ENCODE data around the gene CNIH3. TPM values are rescaled to one million over a fixed set of nuclear protein-coding genes. Genes with fewer than 3 reads are reported as not detected.
"Not testable (repeated sequence)": the region's sequence is repeated elsewhere in the genome, so short reads cannot be mapped to it uniquely, and the experiment has no call there.

The CNIH3 gene
- 1.3 and 1.8 TPM in 2 replicates for total RNA-seq

GRCh38 chr1:224615861-224616755 lies at the start of gene CNIH3:
Gene CNIH3, plus strand, starts transcription at chr1:224616317. Its CDS starts 858 bp downstream, at chr1:224617175.
- DNase-seq (ENCODE audit: low read depth in 2 of 2), result peak in 1 of 2 donors; percentile 31

- DNase-seq (ENCODE audit: low read depth in 2 of 2), result not testable (repeated sequence)
Measured at GRCh38 chr1:224566492-224566891, 49.6 kb upstream of the CNIH3 start.

GRCh38 chr1:224569276-224569675 lies 46.8 kb upstream of the CNIH3 start:
- no peak for DNase-seq (ENCODE audit: low read depth in 2 of 2)

- DNase-seq (ENCODE audit: low read depth in 2 of 2), result not testable (repeated sequence)
Measured at GRCh38 chr1:224571975-224572374, 44.1 kb upstream of the CNIH3 start.

- no peak for DNase-seq (ENCODE audit: low read depth in 2 of 2)
Measured at GRCh38 chr1:224579526-224579925, 36.6 kb upstream of the CNIH3 start.

- no peak for DNase-seq (ENCODE audit: low read depth in 2 of 2)
Measured at GRCh38 chr1:224580006-224580405, 36.1 kb upstream of the CNIH3 start.

- DNase-seq (ENCODE audit: low read depth in 2 of 2), result no peak
Measured at GRCh38 chr1:224582041-224582440, 34.1 kb upstream of the CNIH3 start.

- DNase-seq (ENCODE audit: low read depth in 2 of 2), result no peak
Measured at GRCh38 chr1:224583774-224584173, 32.3 kb upstream of the CNIH3 start.

- no peak for DNase-seq (ENCODE audit: low read depth in 2 of 2)
Measured at GRCh38 chr1:224585051-224585450, 31.1 kb upstream of the CNIH3 start.

- no peak for DNase-seq (ENCODE audit: low read depth in 2 of 2)
Measured at GRCh38 chr1:224587051-224587450, 29.1 kb upstream of the CNIH3 start.

- no peak for DNase-seq (ENCODE audit: low read depth in 2 of 2)
Measured at GRCh38 chr1:224588515-224588914, 27.6 kb upstream of the CNIH3 start.

GRCh38 chr1:224589006-224589405 lies 27.1 kb upstream of the CNIH3 start:
- peak in 1 of 2 donors; percentile 6 for DNase-seq (ENCODE audit: low read depth in 2 of 2)

GRCh38 chr1:224591326-224591725 lies 24.8 kb upstream of the CNIH3 start:
- DNase-seq (ENCODE audit: low read depth in 2 of 2), result no peak

GRCh38 chr1:224592636-224593582 lies 23.2 kb upstream of the CNIH3 start:
- peak in 1 of 2 donors; percentile 3 for DNase-seq (ENCODE audit: low read depth in 2 of 2)

GRCh38 chr1:224594360-224594759 lies 21.8 kb upstream of the CNIH3 start:
- DNase-seq (ENCODE audit: low read depth in 2 of 2), result no peak

GRCh38 chr1:224594851-224595250 lies 21.3 kb upstream of the CNIH3 start:
- no peak for DNase-seq (ENCODE audit: low read depth in 2 of 2)

- DNase-seq (ENCODE audit: low read depth in 2 of 2), result no peak
Measured at GRCh38 chr1:224605482-224606181, 10.5 kb upstream of the CNIH3 start.

- no peak for DNase-seq (ENCODE audit: low read depth in 2 of 2)
Measured at GRCh38 chr1:224607188-224608148, 8.6 kb upstream of the CNIH3 start.

GRCh38 chr1:224609333-224609732 lies 6.8 kb upstream of the CNIH3 start:
- no peak for DNase-seq (ENCODE audit: low read depth in 2 of 2)

- no peak for DNase-seq (ENCODE audit: low read depth in 2 of 2)
Measured at GRCh38 chr1:224612246-224612645, 3.9 kb upstream of the CNIH3 start.

Data from lung microvascular endothelial cell (primary cell).